ENCODE measurements around the gene MAN1A2.

MAN1A2 gene

DNA sequence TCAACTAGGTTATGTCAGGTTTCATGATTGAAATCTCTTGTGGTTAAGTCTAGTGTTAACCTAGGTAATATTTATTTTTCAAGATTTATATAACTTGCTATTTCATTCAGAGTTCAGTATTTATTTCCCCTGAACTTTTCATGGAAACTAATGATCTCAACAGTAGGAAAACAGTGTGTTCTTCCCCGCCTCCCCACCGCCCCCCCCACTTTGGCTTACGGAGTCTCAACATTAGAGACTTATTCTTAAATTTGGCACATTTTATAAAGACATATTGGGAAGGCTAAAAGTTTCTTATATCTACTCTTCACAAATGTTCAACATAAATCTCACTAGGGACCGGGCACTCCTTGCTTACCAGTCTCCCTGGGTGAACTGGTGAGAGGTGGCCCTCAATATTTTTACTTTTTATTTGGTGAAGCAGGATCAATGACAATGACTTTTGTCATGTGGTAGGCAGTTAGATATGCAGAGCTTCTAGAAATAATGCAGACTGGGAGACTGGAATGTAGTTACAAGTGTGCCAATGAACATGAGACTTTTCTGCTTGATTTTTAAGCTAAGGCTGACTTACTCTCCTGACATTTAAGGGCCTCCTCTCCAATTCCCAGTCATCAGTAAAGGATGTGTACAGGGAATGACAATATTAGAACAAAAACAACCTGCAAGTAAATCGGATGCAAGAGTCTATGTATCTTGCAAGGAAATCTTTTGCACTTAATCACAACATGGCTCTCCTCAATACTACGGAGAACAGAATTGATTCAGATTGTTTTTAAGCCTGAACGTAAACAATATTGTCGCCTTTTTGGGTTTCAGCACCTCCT is 1.7 kb upstream of the MAN1A2 start:
- Histone ChIP-seq H4K20me1 (ENCODE audit: insufficient read depth) (no peaks in the 10 kb centered on the region), H3K79me2 (ENCODE audit: insufficient read depth, low read depth) (peaks cover 40% of the 10 kb centered on the region), H3K27me3 (ENCODE audit: insufficient read depth, low read depth) (no peaks in the 10 kb centered on the region), H3K27ac (peak overlapping the region; percentile 92), H3K9ac (peak overlapping the region; percentile 82; the same call in 1 of the 2 replicates), H3K4me3 (IDR thresholded peaks at IDR 0.05; ENCODE audit: insufficient read depth, low read depth, low read length) (no peak overlapping the region), H2AFZ (ENCODE audit: low read depth) (peak overlapping the region; percentile 61), H3K36me3 (ENCODE audit: insufficient read depth) (no peaks in the 10 kb centered on the region), H3K4me2 (peak overlapping the region; percentile 60), H3K4me1 (ENCODE audit: low read depth, poor library complexity, severe bottlenecking) (peaks cover 21% of the 10 kb centered on the region)
- TF ChIP-seq, protein P1, sequence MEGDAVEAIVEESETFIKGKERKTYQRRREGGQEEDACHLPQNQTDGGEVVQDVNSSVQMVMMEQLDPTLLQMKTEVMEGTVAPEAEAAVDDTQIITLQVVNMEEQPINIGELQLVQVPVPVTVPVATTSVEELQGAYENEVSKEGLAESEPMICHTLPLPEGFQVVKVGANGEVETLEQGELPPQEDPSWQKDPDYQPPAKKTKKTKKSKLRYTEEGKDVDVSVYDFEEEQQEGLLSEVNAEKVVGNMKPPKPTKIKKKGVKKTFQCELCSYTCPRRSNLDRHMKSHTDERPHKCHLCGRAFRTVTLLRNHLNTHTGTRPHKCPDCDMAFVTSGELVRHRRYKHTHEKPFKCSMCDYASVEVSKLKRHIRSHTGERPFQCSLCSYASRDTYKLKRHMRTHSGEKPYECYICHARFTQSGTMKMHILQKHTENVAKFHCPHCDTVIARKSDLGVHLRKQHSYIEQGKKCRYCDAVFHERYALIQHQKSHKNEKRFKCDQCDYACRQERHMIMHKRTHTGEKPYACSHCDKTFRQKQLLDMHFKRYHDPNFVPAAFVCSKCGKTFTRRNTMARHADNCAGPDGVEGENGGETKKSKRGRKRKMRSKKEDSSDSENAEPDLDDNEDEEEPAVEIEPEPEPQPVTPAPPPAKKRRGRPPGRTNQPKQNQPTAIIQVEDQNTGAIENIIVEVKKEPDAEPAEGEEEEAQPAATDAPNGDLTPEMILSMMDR (conservative IDR thresholded peaks at IDR 0.05; ENCODE audit: low read depth, low read length) = no peak

DNA sequence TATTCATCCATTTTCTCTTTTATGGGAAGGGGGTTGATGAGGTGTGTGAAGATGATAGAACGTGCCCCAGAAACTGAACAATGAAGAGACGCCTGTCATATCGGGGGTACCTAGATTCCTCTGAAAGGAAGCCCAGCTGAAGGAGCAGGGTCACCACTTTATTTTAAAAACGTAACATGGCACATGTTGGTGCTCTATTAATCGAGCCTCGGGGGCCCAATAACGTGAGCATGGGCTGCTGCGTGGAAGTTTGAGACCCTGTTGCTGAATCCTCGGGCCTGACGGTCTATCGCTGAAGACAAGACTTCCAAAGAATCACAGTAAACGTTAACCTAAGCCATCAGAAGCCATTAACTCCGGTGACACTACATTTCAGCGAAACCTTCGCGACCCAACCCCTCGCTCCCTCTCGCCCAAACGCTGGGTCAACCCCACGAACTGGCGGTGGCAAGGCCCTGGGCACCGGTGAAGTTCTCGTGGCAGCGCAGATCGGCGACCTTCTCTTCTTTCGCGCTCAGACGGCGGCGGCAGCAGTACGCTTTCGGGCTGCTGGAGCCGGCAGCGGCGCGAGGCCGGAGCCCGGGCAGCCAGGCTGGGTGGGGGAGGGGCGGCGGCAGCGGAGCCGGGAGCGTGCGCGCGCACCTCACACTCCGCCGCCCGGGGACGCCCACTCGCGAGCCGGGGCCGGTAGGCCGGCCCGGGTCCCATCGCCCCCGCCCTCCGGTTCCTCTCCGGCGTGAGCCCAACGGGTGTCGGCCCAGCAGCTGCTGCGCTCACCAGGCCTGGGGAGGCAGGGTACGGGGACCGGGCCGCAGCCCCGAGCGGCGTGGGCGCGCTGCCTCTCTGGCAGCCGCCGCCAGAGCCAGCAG is 838 bp upstream of the MAN1A2 start:
- Histone ChIP-seq H3K9ac (peak overlapping the region; percentile 82), H3K4me2 (peak overlapping the region; percentile 60), H3K27ac (peak overlapping the region; percentile 92), H3K4me3 (IDR thresholded peaks at IDR 0.05; ENCODE audit: insufficient read depth, low read depth, low read length) (no peak overlapping the region), H3K79me2 (ENCODE audit: insufficient read depth, low read depth) (peaks cover 49% of the 10 kb centered on the region), H2AFZ (ENCODE audit: low read depth) (peak overlapping the region; percentile 61), H4K20me1 (ENCODE audit: insufficient read depth) (no peaks in the 10 kb centered on the region), H3K4me1 (ENCODE audit: low read depth, poor library complexity, severe bottlenecking) (peaks cover 26% of the 10 kb centered on the region), H3K27me3 (ENCODE audit: insufficient read depth, low read depth) (no peaks in the 10 kb centered on the region), H3K36me3 (ENCODE audit: insufficient read depth) (no peaks in the 10 kb centered on the region)
- TF ChIP-seq, protein P1 (conservative IDR thresholded peaks at IDR 0.05; ENCODE audit: low read depth, low read length) = no peak

DNA sequence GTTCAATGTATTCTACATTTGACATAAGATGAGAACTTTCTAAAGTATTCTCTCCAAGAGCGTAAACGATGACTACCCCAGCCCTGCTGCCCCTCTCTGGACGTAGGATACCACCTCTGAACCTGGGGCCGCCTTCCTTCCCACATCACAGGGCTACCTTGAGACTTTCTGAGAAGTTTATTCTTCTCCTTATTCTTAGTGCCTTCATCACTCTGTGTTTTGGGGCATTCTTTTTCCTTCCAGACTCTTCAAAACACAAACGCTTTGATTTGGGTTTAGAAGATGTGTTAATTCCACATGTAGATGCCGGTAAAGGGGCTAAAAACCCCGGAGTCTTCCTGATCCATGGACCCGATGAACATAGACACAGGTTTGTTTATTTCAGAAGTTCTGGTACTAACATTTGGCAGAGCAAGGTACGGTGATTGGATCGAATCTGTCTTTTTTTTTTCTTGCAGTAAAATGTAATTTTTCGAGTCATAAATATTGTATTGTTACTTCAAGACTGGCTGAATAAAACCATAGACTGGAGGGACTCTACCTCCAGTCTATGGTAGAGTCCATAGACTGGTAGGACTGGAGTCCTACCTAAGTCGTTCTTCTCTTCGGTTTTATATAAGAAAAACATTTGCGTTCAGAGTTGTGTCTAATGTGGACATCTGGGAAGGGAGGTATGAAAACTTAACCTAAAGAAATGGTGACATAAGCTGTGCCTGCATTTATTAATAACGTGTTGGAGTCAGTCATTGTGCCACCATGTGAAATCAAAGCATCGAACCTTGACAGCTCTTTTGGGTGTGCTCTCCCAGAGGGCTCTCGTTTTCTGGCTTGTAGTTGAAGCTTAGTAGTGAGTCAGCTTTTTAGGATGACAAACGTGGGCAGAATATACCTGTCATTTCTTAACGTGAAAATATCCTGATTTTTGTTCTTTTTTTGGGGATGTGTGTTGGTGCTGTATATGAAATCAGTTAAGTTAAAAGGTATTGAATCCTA is 1.2 kb downstream of the MAN1A2 start:
- Histone ChIP-seq H3K27ac (peak overlapping the region; percentile 92; the same call in 1 of the 2 replicates), H3K4me3 (IDR thresholded peaks at IDR 0.05; ENCODE audit: insufficient read depth, low read depth, low read length) (no peak overlapping the region), H3K9ac (peak overlapping the region; percentile 82; the same call in 1 of the 2 replicates), H3K79me2 (ENCODE audit: insufficient read depth, low read depth) (peaks cover 69% of the 10 kb centered on the region), H3K4me1 (ENCODE audit: low read depth, poor library complexity, severe bottlenecking) (peaks cover 29% of the 10 kb centered on the region), H3K4me2 (peak overlapping the region; percentile 84), H3K27me3 (ENCODE audit: insufficient read depth, low read depth) (no peaks in the 10 kb centered on the region), H3K36me3 (ENCODE audit: insufficient read depth) (no peaks in the 10 kb centered on the region), H4K20me1 (ENCODE audit: insufficient read depth) (no peaks in the 10 kb centered on the region), H2AFZ (ENCODE audit: low read depth) (no peak overlapping the region)
- TF ChIP-seq, protein P1 (conservative IDR thresholded peaks at IDR 0.05; ENCODE audit: low read depth, low read length) = no peak

DNA sequence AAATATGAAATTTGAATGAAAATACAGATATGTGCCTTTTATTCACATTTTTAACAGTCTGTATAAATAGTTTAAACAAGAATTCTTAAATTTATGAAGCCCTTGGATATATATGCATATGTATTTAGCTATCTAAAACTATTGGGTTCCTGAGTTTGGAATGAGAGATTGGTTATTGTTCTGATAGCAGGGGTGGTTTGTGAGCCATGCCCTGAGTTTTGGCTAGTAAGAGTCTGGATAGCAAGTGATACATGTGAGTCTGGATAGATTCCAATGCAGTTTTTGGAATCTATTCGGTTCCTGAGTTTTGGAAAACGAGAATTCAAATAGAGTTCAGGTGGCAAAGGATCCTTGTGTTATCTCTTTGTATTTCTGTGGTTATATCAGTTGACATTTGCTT is 2.8 kb downstream of the MAN1A2 start:
- H3K4me2 ChIP-seq = peak overlapping the region; percentile 84
- H3K9ac ChIP-seq = peak overlapping the region; percentile 82; the same call in 1 of the 2 replicates
- no peaks in the 10 kb centered on the region for H4K20me1 ChIP-seq (ENCODE audit: insufficient read depth)

More for the DNA sequence above, 2.8 kb downstream of the MAN1A2 start:
- no peak overlapping the region for H2AFZ ChIP-seq (ENCODE audit: low read depth)
- no peak overlapping the region for H3K4me3 ChIP-seq (IDR thresholded peaks at IDR 0.05; ENCODE audit: insufficient read depth, low read depth, low read length)
- peaks cover 27% of the 10 kb centered on the region for H3K4me1 ChIP-seq (ENCODE audit: low read depth, poor library complexity, severe bottlenecking)
- H3K27ac ChIP-seq = peak overlapping the region; percentile 92; the same call in 1 of the 2 replicates
- peaks cover 83% of the 10 kb centered on the region for H3K79me2 ChIP-seq (ENCODE audit: insufficient read depth, low read depth)
- TF ChIP-seq, protein P1 (conservative IDR thresholded peaks at IDR 0.05; ENCODE audit: low read depth, low read length) = no peak
- H3K27me3 ChIP-seq (ENCODE audit: insufficient read depth, low read depth) = no peaks in the 10 kb centered on the region
- no peaks in the 10 kb centered on the region for H3K36me3 ChIP-seq (ENCODE audit: insufficient read depth)
